22Rv1 (cell line): Measurements from ENCODE around the gene MARF1.
"Not testable (repeated sequence)": the region's sequence is repeated elsewhere in the genome, so short reads cannot be mapped to it uniquely, and the experiment has no call there.

Source experiments
- ZFX ChIP-seq: fragments of 450-650 bp; IDR thresholded peaks from 2 replicates; pipeline ENCODE4 v1.6.1; 2017; ENCODE audit warnings: antibody characterized with exemption, borderline replicate concordance
- TF ChIP-seq, protein P1 (sequence below): fragments of 450-650 bp; IDR thresholded peaks from 2 replicates; pipeline ENCODE4 v1.5.1; 2017; ENCODE audit warnings: mild to moderate bottlenecking

DNA sequence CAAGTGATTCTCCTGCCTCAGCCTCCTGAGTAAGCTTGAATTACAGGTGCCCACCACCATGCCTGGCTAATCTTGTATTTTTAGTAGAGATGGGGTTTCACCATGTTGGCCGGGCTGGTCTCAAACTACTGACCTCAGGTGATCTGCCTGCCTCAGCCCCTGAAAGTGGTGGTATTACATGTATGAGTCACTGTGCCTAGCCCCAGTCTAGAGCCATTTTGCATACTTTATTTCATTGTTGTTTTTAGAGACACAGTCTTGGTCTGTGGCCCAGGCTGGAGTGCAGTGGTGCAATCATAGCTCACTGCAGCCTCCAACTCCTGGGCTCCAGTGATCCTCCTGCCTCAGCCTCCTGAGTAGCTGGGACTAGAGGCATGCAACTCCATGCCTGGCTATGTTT lies 49.6 kb upstream of the MARF1 start:
- TF ChIP-seq, protein P1, sequence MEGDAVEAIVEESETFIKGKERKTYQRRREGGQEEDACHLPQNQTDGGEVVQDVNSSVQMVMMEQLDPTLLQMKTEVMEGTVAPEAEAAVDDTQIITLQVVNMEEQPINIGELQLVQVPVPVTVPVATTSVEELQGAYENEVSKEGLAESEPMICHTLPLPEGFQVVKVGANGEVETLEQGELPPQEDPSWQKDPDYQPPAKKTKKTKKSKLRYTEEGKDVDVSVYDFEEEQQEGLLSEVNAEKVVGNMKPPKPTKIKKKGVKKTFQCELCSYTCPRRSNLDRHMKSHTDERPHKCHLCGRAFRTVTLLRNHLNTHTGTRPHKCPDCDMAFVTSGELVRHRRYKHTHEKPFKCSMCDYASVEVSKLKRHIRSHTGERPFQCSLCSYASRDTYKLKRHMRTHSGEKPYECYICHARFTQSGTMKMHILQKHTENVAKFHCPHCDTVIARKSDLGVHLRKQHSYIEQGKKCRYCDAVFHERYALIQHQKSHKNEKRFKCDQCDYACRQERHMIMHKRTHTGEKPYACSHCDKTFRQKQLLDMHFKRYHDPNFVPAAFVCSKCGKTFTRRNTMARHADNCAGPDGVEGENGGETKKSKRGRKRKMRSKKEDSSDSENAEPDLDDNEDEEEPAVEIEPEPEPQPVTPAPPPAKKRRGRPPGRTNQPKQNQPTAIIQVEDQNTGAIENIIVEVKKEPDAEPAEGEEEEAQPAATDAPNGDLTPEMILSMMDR, result not testable (repeated sequence)
- TF ChIP-seq ZFX, result not testable (repeated sequence)
